Cardiac septum (tissue), 1 donor: ENCODE measurements around the gene TGFB2. TPM values are rescaled to one million over a fixed set of nuclear protein-coding genes. Genes with fewer than 3 reads are reported as not detected.
A peak's percentile ranks its signal among the peaks of the same experiment; 100 is the strongest.
"Not testable (repeated sequence)": the region's sequence is repeated elsewhere in the genome, so short reads cannot be mapped to it uniquely, and the experiment has no call there.

Experiments
- DNase-seq: peaks from one replicate; pipeline ENCODE4 v3.0.0-alpha.2; 2020; ENCODE audit warnings: low spot score
- intact Hi-C: fragments of 100-400 bp; cut with DNase I; formaldehyde crosslinking; loops from one replicate; pipeline ENCODE4 v1.14.0; 2022
- long read RNA-seq: library from polyadenylated mRNA; unstranded; transcript quantifications from one replicate; pipeline ENCODE4 v2.0.0, GENCODE V29; 2021
- total RNA-seq: library from RNA; stranded (reverse); fragmentation: NEBNext Ultra II Directional; extraction: Animal tissue kit (Norgen Biotek cat#: 25700); gene quantifications from one replicate; pipeline ENCODE4 v1.2.1, GENCODE V29; 2021
- donor health status: DM: no; HTN: no; CAD: no.

TGFB2 gene
- total RNA-seq = 40.5 TPM
- long read RNA-seq, full-length matches to known transcripts = 17 of 27 reads
- long read RNA-seq, partial matches to known transcripts = 4 of 27 reads
- long read RNA-seq, other reads (novel, unspliced or antisense) = 6 of 27 reads

GRCh38 chr1:218344814-218345672 is at the start of gene TGFB2:
TSS of gene TGFB2 (plus strand) at chr1:218345336. CDS start at chr1:218346702, 1,366 bp downstream.
- DNase-seq = no peak
- intact Hi-C loops = loop anchor here (5.0 to 10.0 kb wide), 6 partner anchors 92 to 1320 kb away; partner anchors contain the start of gene LYPLAL1

GRCh38 chr1:218296162-218296561 is 49.0 kb upstream of the TGFB2 start:
- no peak for DNase-seq
- intact Hi-C loops = no loop called here

DNA sequence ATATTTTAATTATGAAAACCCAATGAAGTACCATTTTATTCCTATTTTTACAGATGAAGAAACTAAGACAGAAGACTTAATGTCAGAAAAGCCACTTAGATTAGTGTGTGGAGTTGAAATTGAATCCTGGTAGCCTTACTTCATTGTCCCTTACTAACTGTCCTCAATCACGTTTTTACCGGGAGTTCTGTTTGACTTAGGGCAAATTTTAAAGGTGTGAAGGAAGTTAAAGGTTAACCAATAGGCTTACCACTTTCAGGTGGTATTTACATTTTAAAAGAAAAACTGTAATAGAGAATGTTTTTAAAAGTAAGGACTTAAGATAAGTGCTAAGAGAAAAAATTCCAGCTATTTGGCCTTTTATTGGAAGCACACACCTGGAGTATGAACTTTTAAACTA is 47.7 kb upstream of the TGFB2 start:
- DNase-seq = no peak
- intact Hi-C loops = no loop called here

GRCh38 chr1:218297867-218298266 is 47.3 kb upstream of the TGFB2 start:
- no peak for DNase-seq
- intact Hi-C loops = no loop called here

GRCh38 chr1:218298398-218298797 is 46.7 kb upstream of the TGFB2 start:
- DNase-seq = no peak
- intact Hi-C loops = no loop called here

GRCh38 chr1:218299416-218299815 is 45.7 kb upstream of the TGFB2 start:
- DNase-seq = no peak
- intact Hi-C loops = no loop called here

DNA sequence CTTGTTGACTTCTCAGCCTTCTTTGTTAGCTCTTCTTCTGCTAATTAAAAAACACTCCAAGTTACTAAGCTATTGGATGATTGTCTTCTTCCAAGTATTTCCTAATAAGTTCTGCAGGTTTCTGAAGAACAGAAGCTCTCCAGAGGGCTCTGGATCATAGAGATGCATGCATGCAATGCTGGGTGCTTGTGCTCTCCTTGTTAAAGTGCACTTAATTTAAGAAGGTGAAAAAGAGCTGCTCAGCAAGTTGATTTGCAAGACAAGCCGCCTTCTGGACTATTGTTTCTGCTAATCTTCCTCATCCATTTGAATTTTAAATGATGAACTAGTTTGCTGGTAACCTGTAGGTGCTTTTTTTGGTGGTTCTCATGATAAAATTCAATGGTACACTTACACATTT is 43.9 kb upstream of the TGFB2 start:
- no peak for DNase-seq
- intact Hi-C loops = no loop called here

GRCh38 chr1:218302155-218302554 is 43.0 kb upstream of the TGFB2 start:
- intact Hi-C loops = no loop called here
- DNase-seq = no peak

DNA sequence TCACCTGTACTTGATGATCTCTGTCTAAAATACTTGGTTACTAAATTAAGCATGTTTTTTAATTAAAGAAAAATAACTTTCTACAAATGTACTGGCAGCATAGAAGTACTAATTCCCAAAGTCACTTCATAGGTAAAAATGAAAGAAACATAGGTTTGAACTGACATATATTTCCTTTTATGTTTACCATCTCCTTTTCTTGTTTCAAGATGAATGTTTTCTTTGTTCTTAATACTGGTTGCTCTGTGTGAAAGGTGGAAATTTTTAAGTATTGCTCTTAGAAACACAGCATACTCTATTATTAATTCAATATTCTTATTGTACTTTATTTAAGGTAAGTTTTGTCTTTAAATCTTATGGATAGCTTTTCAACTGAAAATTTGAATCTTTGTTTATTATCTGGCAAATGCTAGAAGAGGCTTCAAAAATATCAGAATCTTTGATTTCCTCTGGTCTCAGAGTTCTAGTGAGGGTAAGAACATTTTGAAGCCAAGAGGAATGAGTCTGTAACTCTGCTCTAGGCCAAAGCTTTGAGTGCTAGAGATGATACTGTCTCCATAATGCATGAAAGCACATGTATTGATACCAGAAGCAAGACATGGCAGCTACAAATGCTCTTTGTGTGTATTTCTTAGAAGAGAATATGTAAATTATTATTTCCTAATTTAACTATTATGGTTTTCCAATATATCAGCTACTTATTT is 41.8 kb upstream of the TGFB2 start:
- DNase-seq = no peak
- intact Hi-C loops = no loop called here

DNA sequence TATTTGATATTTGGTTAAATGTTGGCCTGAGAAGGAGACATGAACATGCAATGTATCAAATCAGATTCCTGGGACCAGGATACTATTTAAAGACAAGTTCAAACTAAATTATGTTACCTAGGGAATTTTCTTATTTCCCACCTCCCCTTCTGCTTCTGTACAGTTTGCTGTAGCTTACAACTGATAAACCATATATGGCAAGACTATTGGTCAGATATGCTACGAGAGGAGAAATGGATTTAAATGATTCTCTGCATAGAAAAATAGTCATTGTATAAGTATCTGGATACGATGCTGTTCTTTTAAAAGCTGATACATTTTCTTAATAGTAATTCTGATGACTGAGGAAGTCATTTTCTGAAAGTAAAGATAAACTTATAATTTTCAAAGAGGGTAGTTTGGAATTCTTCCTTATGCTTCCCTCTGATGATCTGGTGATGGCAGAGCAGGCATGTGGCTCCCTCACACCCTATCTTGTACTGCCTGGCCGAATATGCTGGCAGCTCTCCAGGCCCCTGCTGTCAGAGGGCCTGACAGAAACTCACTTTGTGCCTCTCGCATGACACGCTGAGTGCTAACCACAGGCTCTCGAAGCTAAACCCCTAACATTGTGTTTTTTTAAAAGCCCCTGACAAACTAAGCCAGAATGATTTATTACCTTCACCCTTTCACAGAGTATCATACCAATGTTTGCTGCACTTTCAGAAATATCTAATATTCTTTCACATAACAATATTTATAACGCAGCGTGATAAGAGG is 40.7 kb upstream of the TGFB2 start:
- peak; percentile 85 for DNase-seq
- intact Hi-C loops = no loop called here

- intact Hi-C loops = no loop called here
- no peak for DNase-seq
Measured at GRCh38 chr1:218305472-218306064, 39.6 kb upstream of the TGFB2 start.

- DNase-seq = no peak
- intact Hi-C loops = no loop called here
Measured at GRCh38 chr1:218312509-218312908, 32.6 kb upstream of the TGFB2 start.

DNA sequence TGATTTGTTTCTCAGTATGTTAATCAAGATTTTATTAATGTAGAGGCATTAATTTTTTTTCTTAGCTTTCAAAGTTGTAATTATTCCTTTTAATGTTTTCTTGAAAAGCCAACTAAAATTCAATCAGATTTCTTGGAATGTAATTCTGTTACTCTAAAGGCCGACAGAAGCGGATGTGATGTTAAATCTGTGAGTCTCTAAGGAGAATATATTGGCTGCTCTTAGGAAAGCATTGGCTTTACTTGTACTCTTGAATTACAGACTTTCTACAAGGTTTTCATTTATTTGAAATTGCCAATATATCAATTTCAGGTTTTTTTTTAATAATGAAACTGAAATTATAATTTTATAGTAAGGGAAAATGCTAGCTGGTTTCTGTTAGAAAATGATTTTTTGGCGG is 30.8 kb upstream of the TGFB2 start:
- DNase-seq = no peak
- intact Hi-C loops = no loop called here

- no peak for DNase-seq
- intact Hi-C loops = no loop called here
Measured at GRCh38 chr1:218315638-218316037, 29.5 kb upstream of the TGFB2 start.

GRCh38 chr1:218317061-218317460 is 28.1 kb upstream of the TGFB2 start:
- intact Hi-C loops = no loop called here
- no peak for DNase-seq

DNA sequence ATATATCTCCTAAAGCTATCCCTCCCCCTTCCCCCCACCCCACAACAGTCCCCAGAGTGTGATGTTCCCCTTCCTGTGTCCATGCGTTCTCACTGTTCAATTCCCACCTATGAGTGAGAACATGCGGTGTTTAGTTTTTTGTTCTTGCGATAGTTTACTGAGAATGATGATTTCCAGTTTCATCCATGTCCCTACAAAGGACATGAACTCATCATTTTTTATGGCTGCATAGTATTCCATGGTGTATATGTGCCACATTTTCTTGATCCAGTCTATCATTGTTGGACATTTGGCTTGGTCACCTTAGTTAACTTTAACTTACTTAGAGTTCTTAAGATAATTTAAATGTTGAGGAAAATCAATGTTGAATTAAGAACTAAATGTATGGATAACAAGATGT is 25.0 kb upstream of the TGFB2 start:
- intact Hi-C loops, DNase-seq: not testable (repeated sequence)

DNA sequence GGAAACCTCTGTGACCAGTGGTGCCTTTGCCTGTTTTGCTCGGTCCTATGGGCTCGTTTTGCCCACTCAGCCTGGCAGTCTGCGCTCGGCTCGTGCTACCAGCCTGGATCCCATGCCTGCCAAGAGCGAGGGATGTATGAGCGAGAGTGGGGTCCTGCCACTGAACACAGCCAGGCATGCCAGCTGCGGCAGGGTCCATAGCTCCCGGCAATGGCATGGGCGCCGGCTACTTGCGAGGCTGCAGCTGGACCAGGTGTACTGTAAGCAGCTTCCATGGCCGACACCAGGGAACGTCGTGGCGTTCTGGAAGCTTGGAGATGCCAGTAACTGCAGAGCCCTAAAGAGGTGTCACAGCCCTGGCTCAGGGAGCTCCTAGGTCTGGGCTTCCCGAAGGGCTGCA is 22.4 kb upstream of the TGFB2 start:
- no peak for DNase-seq
- intact Hi-C loops = no loop called here

DNA sequence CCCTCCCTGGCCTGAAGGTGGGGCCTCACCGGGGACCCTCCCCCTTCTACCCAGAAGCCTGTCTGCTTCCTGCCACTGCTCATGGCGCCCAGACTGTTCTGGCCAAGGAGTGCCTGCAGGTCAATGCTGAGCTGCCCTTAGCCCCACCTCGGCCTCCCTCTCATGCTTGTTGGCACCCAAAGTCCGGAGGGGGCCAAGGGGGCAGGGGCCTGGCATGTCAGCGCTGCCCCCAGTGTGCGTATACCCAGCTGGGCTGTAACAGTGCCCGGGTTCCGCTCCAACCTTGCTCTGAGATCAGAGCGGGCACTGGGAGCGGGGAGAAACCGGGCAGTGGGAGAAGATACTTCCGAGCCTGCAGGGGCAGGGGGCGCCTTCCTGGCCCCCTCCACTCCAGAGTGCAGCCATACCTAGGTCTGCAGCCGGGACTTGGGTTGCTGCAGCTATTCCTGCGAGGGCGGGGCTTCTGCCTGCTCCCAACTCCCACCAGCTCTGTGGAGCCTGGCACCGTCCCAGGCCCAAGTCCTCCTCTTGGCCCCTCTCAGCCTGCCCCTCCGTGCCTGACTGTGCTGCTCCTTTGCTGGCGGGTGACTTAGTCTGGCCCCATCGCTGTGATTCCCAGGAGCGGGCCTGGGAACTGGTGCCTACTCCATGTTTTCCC is 21.4 kb upstream of the TGFB2 start:
- no peak for DNase-seq
- intact Hi-C loops = no loop called here

- intact Hi-C loops = no loop called here
- DNase-seq = no peak
Measured at GRCh38 chr1:218324226-218324580, 20.9 kb upstream of the TGFB2 start.
